ENCODE measurements around the gene GALNT6.
"Not testable (repeated sequence)": the region's sequence is repeated elsewhere in the genome, so short reads cannot be mapped to it uniquely, and the experiment has no call there.

GALNT6 gene

GRCh38 chr12:51322452-51322851, 68.8 kb downstream of the GALNT6 start:
- DNase-seq (ENCODE audit: low read depth): no peak

- DNase-seq (ENCODE audit: low read depth): no peak
These were observed 69.3 kb downstream of the GALNT6 start for GRCh38 chr12:51321882-51322281.

- no peak for DNase-seq (ENCODE audit: low read depth)
These were observed 70.4 kb downstream of the GALNT6 start for GRCh38 chr12:51320695-51321320.

GRCh38 chr12:51320311-51320694, 70.9 kb downstream of the GALNT6 start:
- DNase-seq (ENCODE audit: low read depth): no peak

- no peak for DNase-seq (ENCODE audit: low read depth)
These were observed 72.2 kb downstream of the GALNT6 start for GRCh38 chr12:51318846-51319599.

- not testable (repeated sequence) for DNase-seq (ENCODE audit: low read depth)
These were observed 73.0 kb downstream of the GALNT6 start for GRCh38 chr12:51318057-51318806.

GRCh38 chr12:51311389-51311788, 79.8 kb downstream of the GALNT6 start:
- no peak for DNase-seq (ENCODE audit: low read depth)

GRCh38 chr12:51307655-51308593, 83.3 kb downstream of the GALNT6 start:
- peak; percentile 94 for DNase-seq (ENCODE audit: low read depth)

GRCh38 chr12:51306507-51306906, 84.7 kb downstream of the GALNT6 start:
- no peak for DNase-seq (ENCODE audit: low read depth)

All from stromal cell of bone marrow (primary cell).